AG09319 (cell line): ENCODE measurements around the gene PARD6B.
"Not testable (repeated sequence)": the region's sequence is repeated elsewhere in the genome, so short reads cannot be mapped to it uniquely, and the experiment has no call there.

Experiments
- DNase-seq: peaks from one replicate; pipeline ENCODE4 v3.0.0-alpha.2; 2010; ENCODE audit warnings: low read depth; ENCODE audit errors: extremely low read depth
- TF ChIP-seq, protein P1 (sequence below): IDR thresholded peaks from 2 replicates; pipeline ENCODE4 v1.5.1; 2011; ENCODE audit warnings: low read depth, mild to moderate bottlenecking, inconsistent platforms, low read length, moderate library complexity

The PARD6B gene

DNA sequence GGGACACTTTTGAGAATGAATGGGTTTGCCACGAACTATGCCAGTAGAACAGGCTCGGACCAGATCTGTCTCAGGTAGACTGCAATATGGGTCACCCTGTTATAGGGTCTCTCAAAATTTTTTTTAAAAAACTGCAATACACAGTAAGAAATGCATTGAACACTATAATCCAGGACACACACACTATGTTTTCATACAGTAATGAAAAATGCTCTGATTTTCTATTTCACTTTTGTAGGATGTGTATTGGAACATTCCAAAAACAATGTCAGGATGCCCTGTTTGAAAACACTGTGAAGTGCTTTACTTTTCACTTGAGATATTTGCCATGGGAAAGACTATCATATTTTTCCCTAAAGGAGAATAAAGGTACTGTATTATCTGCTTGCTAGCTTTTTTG is 25.1 kb downstream of the PARD6B start:
- TF ChIP-seq, protein P1, sequence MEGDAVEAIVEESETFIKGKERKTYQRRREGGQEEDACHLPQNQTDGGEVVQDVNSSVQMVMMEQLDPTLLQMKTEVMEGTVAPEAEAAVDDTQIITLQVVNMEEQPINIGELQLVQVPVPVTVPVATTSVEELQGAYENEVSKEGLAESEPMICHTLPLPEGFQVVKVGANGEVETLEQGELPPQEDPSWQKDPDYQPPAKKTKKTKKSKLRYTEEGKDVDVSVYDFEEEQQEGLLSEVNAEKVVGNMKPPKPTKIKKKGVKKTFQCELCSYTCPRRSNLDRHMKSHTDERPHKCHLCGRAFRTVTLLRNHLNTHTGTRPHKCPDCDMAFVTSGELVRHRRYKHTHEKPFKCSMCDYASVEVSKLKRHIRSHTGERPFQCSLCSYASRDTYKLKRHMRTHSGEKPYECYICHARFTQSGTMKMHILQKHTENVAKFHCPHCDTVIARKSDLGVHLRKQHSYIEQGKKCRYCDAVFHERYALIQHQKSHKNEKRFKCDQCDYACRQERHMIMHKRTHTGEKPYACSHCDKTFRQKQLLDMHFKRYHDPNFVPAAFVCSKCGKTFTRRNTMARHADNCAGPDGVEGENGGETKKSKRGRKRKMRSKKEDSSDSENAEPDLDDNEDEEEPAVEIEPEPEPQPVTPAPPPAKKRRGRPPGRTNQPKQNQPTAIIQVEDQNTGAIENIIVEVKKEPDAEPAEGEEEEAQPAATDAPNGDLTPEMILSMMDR, result no peak
- DNase-seq, result no peak

DNA sequence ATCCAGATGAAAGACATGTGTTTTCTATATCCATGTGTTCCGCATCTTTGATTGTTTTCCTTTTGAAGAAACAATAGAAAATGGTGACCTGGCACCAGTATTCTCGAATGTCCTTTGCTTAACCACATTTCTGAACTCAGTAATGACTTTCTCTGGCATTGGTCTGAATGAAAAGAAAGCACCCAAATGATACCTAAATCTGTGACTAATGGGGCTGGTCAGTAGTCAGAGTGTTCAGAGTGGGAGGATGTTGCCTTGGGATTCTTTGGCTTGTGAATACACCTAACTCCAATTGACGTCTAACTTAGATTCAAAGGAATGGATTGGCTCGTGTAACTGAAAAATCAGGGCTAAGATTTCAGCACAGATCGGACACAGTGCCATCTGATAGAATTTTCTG is 27.1 kb downstream of the PARD6B start:
- DNase-seq, result no peak
- TF ChIP-seq, protein P1, result no peak

DNA sequence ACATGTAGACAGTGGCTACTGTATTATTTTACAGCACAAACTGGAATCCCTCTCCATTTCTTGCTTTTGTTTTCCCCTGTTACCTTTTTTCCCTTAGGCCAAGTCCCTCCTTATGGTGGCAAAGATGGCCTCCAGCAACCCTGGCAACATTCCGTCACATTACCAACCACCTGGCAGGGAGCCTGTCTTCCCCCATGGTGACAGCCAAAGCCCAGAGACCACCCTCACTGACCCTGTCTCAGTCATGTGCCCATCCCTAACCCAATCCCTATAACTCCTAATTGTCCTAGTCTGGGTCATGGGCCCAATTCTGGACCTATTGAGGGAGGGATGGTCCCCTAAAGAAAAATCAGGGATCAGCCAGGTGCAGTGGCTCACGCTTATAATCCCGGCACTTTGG is 27.6 kb downstream of the PARD6B start:
- TF ChIP-seq, protein P1, result no peak
- no peak for DNase-seq

DNA sequence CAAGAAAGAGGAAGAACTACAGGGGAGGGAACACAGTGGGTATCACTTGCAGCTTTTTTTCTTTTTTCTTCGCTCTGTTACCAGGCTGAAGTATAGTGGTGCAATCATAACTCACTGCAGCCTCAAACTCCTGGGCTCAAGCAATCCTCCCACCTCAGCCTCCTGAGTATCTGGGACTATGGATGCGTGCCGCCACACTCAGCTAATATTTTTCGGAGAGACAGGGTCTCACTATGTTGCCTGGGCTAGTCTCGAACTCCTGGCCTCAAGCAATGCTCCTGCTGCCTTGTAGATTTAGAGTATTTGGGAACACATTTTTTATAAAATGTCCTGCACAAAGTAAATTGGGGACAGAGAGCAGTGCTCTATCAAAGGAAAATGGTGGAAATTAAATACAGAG is 28.3 kb downstream of the PARD6B start:
- no peak for DNase-seq
- TF ChIP-seq, protein P1, result no peak

DNA sequence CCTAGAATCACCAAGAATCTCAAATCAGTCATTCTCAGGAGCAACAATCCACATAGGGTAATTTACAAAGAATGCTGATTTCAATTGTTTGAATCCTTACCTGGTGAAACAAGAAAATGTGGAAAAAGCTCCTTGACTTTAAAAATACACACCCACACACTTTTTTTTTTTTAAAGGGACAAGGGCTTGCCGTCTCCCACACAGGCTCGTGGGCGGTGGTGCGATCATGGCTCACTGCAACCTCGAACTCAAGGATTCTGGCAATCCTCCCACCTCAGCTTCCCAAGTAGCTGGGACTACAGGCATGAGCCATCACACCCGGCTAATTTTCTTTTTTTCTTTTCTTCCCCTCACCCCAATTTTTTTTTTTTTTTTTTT is 30.7 kb downstream of the PARD6B start:
- DNase-seq, result no peak
- TF ChIP-seq, protein P1, result no peak

DNA sequence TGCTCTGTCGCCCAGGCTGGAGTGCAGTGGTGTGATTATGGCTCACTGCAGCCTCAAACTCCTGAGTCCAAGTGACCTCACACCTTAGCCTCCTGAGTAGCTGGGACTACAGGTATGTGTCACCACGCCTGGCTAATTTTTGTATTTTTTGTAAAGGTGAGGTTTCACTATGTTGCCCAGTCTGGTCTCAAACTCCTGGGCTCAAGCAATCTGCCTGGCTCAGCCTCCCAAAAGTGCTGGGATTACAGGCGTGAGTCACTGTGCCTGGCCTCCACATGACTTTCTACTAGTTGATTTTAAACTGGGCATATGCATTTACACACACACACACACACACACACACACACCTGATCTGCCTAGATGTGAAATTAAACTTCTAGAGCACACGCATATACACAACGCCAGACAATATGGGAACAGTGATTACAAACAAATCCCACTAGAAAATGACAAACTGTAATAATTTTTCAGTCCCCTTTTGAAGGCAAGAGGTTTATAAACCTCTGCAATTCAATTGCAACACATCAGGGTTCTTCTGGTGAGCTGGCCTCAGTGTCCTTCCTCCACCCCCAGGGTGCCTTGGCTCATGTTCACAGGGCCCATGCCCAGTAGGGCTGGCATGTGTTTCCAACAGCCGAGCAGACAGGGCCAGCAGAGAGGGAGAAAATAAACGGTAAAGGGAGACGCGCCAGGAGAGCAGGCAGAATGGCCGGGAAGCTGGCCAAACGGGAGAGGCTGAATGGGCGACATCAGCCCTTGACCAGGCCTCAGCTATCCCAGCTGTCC is 31.2 kb downstream of the PARD6B start:
- no peak for DNase-seq
- TF ChIP-seq, protein P1, result no peak

DNA sequence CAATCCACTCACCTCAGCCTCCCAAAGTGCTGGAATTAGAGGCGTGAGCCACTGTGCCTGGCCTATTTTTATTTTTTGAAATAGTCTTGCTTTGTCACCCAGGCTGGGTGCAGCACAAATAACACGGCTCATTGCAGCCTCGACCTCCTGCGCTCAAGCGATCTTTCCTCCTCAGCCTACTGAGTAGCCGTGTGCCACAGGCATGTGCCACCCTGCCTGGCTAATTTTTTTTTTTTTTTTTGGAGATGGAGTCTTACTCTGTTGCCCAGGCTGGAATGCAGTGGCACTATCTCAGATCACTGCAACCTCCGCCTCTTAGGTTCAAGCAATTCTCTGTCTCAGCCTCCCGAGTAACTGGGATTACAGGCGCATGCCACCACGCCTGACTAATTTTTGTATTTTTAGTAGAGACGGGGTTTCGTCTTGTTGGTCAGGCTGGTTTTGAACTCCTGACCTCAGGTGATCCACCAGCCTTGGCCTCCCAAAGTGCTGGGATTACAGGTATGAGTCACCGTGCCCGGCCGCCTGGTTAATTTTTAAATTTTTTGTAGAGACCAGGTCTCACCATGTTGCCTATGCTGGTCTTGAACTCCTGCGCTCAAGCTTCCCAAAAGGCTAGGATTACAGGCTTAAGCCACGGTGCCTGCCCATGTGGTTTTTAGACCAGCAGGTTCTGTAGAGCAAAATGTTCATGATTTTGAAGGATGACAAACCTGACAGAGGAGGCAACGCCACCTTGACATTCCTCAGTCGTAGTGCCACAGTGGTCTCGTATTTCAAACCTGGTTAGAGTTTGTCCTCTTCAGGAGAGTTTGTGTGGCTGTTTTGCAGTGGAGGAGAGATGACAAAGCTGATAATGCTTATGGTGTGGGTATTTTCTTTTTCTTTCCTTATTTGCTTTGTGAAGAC is 32.4 kb downstream of the PARD6B start:
- DNase-seq, result not testable (repeated sequence)

DNA sequence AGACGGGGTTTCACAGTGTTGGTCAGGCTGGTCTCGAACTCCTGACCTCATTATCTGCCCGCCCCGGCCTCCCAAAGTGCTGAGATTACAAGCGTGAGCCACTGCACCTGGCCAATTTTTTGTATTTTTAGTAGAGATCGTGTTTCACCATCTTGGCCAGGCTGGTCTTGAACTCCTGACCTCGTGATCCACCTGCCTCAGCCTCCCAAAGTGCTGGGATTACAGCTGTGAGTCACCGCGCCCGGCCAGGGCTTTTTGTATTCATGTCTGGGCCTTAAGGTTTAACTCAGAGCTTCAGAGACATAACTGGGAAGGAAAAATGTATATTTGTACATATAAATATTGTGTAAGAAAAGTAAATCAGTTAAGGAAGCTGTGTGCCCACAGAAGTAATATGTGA is 33.9 kb downstream of the PARD6B start:
- DNase-seq, result not testable (repeated sequence)
